DOHH2 (cell line): Measurements from ENCODE around the gene AIG1.
"Not testable (repeated sequence)": the region's sequence is repeated elsewhere in the genome, so short reads cannot be mapped to it uniquely, and the experiment has no call there.

ENCODE experiments used
- H3F3A ChIP-seq: fragments of 200-600 bp; sonication (generic), shearing (Covaris generic); 2 replicates; pipeline ENCODE4 v1.6.0; 2016; ENCODE audit warnings: antibody characterized with exemption, mild to moderate bottlenecking; ENCODE audit not compliant: control insufficient read depth, insufficient read depth
- H3K27ac ChIP-seq: fragments of 200-600 bp; sonication (generic); 2 replicates; pipeline ENCODE4 v1.5.1; 2014; ENCODE audit warnings: low read depth, mild to moderate bottlenecking, low read length, moderate library complexity
- H3K27me3 ChIP-seq: fragments of 200-600 bp; sonication (generic); 2 replicates; pipeline ENCODE4 v1.6.1; 2014; ENCODE audit warnings: mild to moderate bottlenecking, low read length, mixed read lengths; ENCODE audit not compliant: control insufficient read depth
- H3K36me3 ChIP-seq: fragments of 200-600 bp; sonication (generic); 2 replicates; pipeline ENCODE4 v1.6.1; 2014; ENCODE audit warnings: mild to moderate bottlenecking, low read length, moderate library complexity, mixed read lengths; ENCODE audit not compliant: control insufficient read depth
- H3K4me1 ChIP-seq: fragments of 200-600 bp; sonication (generic); 2 replicates; pipeline ENCODE4 v1.6.1; 2014; ENCODE audit warnings: mild to moderate bottlenecking, low read length, mixed read lengths; ENCODE audit not compliant: control insufficient read depth
- H3K4me2 ChIP-seq: fragments of 200-600 bp; sonication (generic); 2 replicates; pipeline ENCODE4 v1.6.0; 2014; ENCODE audit warnings: mild to moderate bottlenecking, low read length, moderate library complexity
- H3K4me3 ChIP-seq: fragments of 200-600 bp; sonication (generic); 2 replicates; pipeline ENCODE4 v1.5.1; 2014; ENCODE audit warnings: mild to moderate bottlenecking, low read length, mixed read lengths
- H3K79me2 ChIP-seq: fragments of 200-600 bp; sonication (generic); 2 replicates; pipeline ENCODE4 v1.6.1; 2014; ENCODE audit warnings: mild to moderate bottlenecking, low read length, mixed read lengths; ENCODE audit not compliant: control insufficient read depth
- H3K9me2 ChIP-seq: fragments of 200-600 bp; sonication (generic); replicated peaks from 2 replicates; pipeline ENCODE4 v1.6.1; 2014; ENCODE audit warnings: mild to moderate bottlenecking, low read length, mixed read lengths; ENCODE audit not compliant: control insufficient read depth
- H3K9me3 ChIP-seq: fragments of 200-600 bp; sonication (generic); 2 replicates; pipeline ENCODE4 v1.6.1; 2014; ENCODE audit warnings: antibody characterized with exemption, low read length, mixed read lengths; ENCODE audit not compliant: control insufficient read depth, insufficient read depth
- H4K20me1 ChIP-seq: fragments of 200-600 bp; sonication (generic); 2 replicates; pipeline ENCODE4 v1.6.0; 2014; ENCODE audit warnings: low read depth, mild to moderate bottlenecking, antibody characterized with exemption, low read length, moderate library complexity; ENCODE audit not compliant: control insufficient read depth, insufficient read depth
- CTCF ChIP-seq: fragments of 200-600 bp; sonication (generic); IDR thresholded peaks from one replicate; pipeline ENCODE4 v1.5.1; 2014; ENCODE audit warnings: antibody characterized with exemption, mild to moderate bottlenecking, low read depth, low read length; ENCODE audit not compliant: poor library complexity, severe bottlenecking
- EZH2phosphoT487 ChIP-seq: fragments of 200-600 bp; sonication (generic); IDR thresholded peaks from 2 replicates; pipeline ENCODE4 v1.6.1; 2017; ENCODE audit warnings: borderline replicate concordance, mild to moderate bottlenecking, antibody characterized with exemption, low read length, moderate library complexity, mixed read lengths

Gene AIG1

GRCh38 chr6:143299253-143300166, 238.8 kb downstream of the AIG1 start:
- no peak overlapping the region for H3K4me3 ChIP-seq
- H3K27ac ChIP-seq = no peak overlapping the region
- H3K27me3 ChIP-seq = no peaks in the 10 kb centered on the region
- H3K36me3 ChIP-seq = no peaks in the 10 kb centered on the region
- no peak overlapping the region for H3K4me2 ChIP-seq
- H3K79me2 ChIP-seq = no peaks in the 10 kb centered on the region
- H3F3A ChIP-seq = no peaks in the 10 kb centered on the region
- no peaks in the 10 kb centered on the region for H3K9me3 ChIP-seq
- TF ChIP-seq CTCF (no peak), EZH2phosphoT487 (no peak)
- H3K4me1 ChIP-seq = no peaks in the 10 kb centered on the region
- H3K9me2 ChIP-seq = no peaks in the 10 kb centered on the region
- no peaks in the 10 kb centered on the region for H4K20me1 ChIP-seq

- H3K4me3 ChIP-seq = no peak overlapping the region
- H3K4me2 ChIP-seq = no peak overlapping the region
- H3K9me2 ChIP-seq = no peaks in the 10 kb centered on the region
- no peaks in the 10 kb centered on the region for H3F3A ChIP-seq
- H3K79me2 ChIP-seq = no peaks in the 10 kb centered on the region
- H3K4me1 ChIP-seq = no peaks in the 10 kb centered on the region
- H3K9me3 ChIP-seq = no peaks in the 10 kb centered on the region
- H3K27me3 ChIP-seq = no peaks in the 10 kb centered on the region
- no peak overlapping the region for H3K27ac ChIP-seq
- H3K36me3 ChIP-seq = no peaks in the 10 kb centered on the region
- TF ChIP-seq EZH2phosphoT487 (no peak), CTCF (no peak)
- H4K20me1 ChIP-seq = no peaks in the 10 kb centered on the region
Measured at GRCh38 chr6:143301188-143301587, 240.5 kb downstream of the AIG1 start.

- H3K79me2 ChIP-seq, H3F3A ChIP-seq, H4K20me1 ChIP-seq, H3K4me1 ChIP-seq, H3K9me2 ChIP-seq, H3K27me3 ChIP-seq, H3K4me2 ChIP-seq, H3K27ac ChIP-seq, H3K36me3 ChIP-seq, H3K9me3 ChIP-seq, H3K4me3 ChIP-seq: not testable (repeated sequence)
Measured at GRCh38 chr6:143307760-143308159, 247.1 kb downstream of the AIG1 start.

GRCh38 chr6:143313163-143313562, 252.5 kb downstream of the AIG1 start:
- Histone ChIP-seq H4K20me1 (no peaks in the 10 kb centered on the region), H3K4me1 (no peaks in the 10 kb centered on the region), H3K27me3 (no peaks in the 10 kb centered on the region), H3K36me3 (no peaks in the 10 kb centered on the region), H3K4me3 (no peak overlapping the region), H3F3A (no peaks in the 10 kb centered on the region), H3K4me2 (no peak overlapping the region), H3K27ac (no peak overlapping the region), H3K9me2 (no peaks in the 10 kb centered on the region), H3K9me3 (no peaks in the 10 kb centered on the region), H3K79me2 (no peaks in the 10 kb centered on the region)
- TF ChIP-seq EZH2phosphoT487 (no peak), CTCF (no peak)
